Skeletal muscle tissue (tissue), 4 donors: ENCODE data around the gene DNAJB8. TPM values are rescaled to one million over a fixed set of nuclear protein-coding genes. Genes with fewer than 3 reads are reported as not detected.
A peak's percentile ranks its signal among the peaks of the same experiment; 100 is the strongest.

Experiments
- H3K27ac ChIP-seq: one replicate; pipeline ENCODE4 v1.7.0; 2013; ENCODE audit warnings: mild to moderate bottlenecking, low read depth, low read length, inconsistent platforms
- H3K27me3 ChIP-seq, 3 donors: one replicate each; pipeline ENCODE4 v1.7.0; 2013; ENCODE audit warnings: low read length in 3 of 3; ENCODE audit not compliant: control insufficient read depth in 3 of 3, insufficient read depth in 3 of 3
- H3K36me3 ChIP-seq, 3 donors: one replicate each; pipeline ENCODE4 v1.7.0; 2013; ENCODE audit warnings: low read length in 3 of 3; ENCODE audit not compliant: control insufficient read depth in 3 of 3, insufficient read depth in 3 of 3
- H3K4me1 ChIP-seq, 3 donors: one replicate each; pipeline ENCODE4 v1.7.0; 2013; ENCODE audit warnings: low read length in 3 of 3, mild to moderate bottlenecking in 3 of 3; ENCODE audit not compliant: control insufficient read depth in 3 of 3, insufficient read depth in 3 of 3
- H3K4me3 ChIP-seq, 3 donors: one replicate each; pipeline ENCODE4 v1.7.0; 2013; ENCODE audit warnings: low read length in 3 of 3
- H3K9ac ChIP-seq, 3 donors: one replicate each; pipeline ENCODE4 v1.7.0; 2013; ENCODE audit warnings: low read length in 3 of 3, mild to moderate bottlenecking in 3 of 3, moderate library complexity in 2 of 3, low read depth in 1 of 3
- H3K9me3 ChIP-seq, 3 donors: one replicate each; pipeline ENCODE4 v1.7.0; 2013; ENCODE audit warnings: low read length in 3 of 3; ENCODE audit not compliant: control insufficient read depth in 3 of 3
- total RNA-seq: library from RNA; depleted of rRNA; stranded (reverse); fragments of >200 nt; gene quantifications from one replicate; pipeline ENCODE4 v1.2.3, GENCODE V29; 2014
- donor health status: Osteomylitis.

Gene DNAJB8
- total RNA-seq, 1 donor from 2014 or later = not detected

DNA sequence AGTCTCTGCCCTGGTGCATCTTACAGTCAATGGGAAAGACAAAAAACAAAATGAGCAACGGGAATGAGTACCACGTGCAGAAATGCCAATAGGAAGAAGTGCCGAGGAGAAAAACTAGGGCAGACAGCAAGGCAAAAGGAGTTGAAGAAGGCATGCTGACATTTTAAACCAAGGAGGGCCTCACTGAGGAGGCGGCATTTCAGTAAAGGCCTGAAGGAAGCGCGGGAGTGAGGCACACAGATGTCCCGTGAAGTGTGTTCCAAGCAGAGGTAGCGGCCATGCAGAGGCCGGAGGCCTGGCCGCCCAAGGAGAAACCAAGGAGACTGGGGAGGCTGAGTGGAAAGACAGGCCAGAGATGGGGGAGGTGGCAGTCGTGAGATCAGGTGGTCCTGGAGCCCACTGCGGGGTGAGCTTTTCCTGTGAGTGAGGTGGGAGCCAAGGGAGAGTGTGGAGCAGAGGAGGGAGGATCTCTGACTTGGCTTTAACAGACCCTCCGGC lies 34.8 kb downstream of the DNAJB8 start:
- Histone ChIP-seq H3K9ac (no peak overlapping the region), H3K9me3 (no peaks in the 10 kb centered on the region), H3K4me1 (peaks cover 0 to 6% (median 3%) of the 10 kb centered on the region in 3 donors), H3K27me3 (peaks cover 48 to 54% (median 50%) of the 10 kb centered on the region in 3 donors), H3K27ac (no peak overlapping the region), H3K4me3 (no peak overlapping the region), H3K36me3 (no peaks in the 10 kb centered on the region)

DNA sequence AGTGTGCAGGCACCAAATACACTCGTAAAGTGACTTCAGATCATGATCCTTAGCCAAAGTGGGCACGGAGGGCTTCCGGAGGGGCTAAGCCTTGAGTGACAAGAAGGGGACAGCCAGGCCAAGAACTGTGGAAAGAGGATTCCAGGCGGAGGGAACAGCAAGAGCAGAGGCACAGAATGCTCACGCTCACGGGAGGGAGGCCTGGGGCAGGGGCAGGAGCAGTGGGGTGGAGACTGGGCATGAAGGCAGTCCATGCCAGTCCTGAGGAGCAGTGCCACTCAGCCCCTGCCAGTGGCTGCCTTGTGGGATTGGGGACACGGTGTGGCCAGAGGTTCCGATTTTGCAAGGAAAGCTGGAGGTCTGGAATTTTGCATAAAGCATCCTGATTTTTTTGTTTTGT lies 36.0 kb downstream of the DNAJB8 start:
- Histone ChIP-seq H3K9me3 (no peaks in the 10 kb centered on the region), H3K27me3 (peaks cover 42 to 54% (median 46%) of the 10 kb centered on the region in 3 donors), H3K36me3 (no peaks in the 10 kb centered on the region), H3K4me1 (peaks cover 7 to 12% (median 9%) of the 10 kb centered on the region in 3 donors), H3K9ac (no peak overlapping the region), H3K27ac (no peak overlapping the region), H3K4me3 (no peak overlapping the region)

GRCh38 chr3:128430301-128430700 lies 36.4 kb downstream of the DNAJB8 start:
- no peak overlapping the region for H3K27ac ChIP-seq
- H3K36me3 ChIP-seq = no peaks in the 10 kb centered on the region
- peaks cover 40 to 54% (median 43%) of the 10 kb centered on the region in 3 donors for H3K27me3 ChIP-seq
- peaks cover 9 to 15% (median 11%) of the 10 kb centered on the region in 3 donors for H3K4me1 ChIP-seq
- H3K4me3 ChIP-seq = no peak overlapping the region
- no peak overlapping the region for H3K9ac ChIP-seq
- H3K9me3 ChIP-seq = no peaks in the 10 kb centered on the region

GRCh38 chr3:128429751-128430150 lies 36.9 kb downstream of the DNAJB8 start:
- no peak overlapping the region for H3K27ac ChIP-seq
- peaks cover 40 to 50% (median 42%) of the 10 kb centered on the region in 3 donors for H3K27me3 ChIP-seq
- H3K9me3 ChIP-seq = no peaks in the 10 kb centered on the region
- peaks cover 9 to 15% (median 11%) of the 10 kb centered on the region in 3 donors for H3K4me1 ChIP-seq
- H3K9ac ChIP-seq = no peak overlapping the region
- H3K4me3 ChIP-seq = no peak overlapping the region
- H3K36me3 ChIP-seq = no peaks in the 10 kb centered on the region

DNA sequence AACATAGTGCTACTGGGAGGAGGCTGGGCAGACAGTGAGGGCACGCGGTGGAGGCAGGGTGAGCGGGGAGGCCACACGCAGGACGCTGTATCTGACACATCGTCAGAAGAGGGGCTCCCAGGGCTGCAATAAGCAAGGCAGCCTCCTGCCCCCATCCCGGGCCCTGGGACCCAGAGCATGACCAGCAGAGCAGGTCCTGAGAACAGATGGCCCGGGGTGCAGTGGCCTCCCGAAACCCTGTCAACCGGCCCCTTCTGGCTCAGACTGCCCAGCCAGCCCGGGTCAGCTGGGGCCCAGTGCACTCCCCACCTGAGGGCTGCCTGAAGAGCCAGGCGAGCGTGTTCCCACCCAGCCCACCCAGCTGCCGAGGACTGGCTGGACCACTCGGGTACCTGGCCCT lies 37.4 kb downstream of the DNAJB8 start:
- Histone ChIP-seq H3K27ac (no peak overlapping the region), H3K4me3 (no peak overlapping the region), H3K36me3 (no peaks in the 10 kb centered on the region), H3K9me3 (no peaks in the 10 kb centered on the region), H3K9ac (no peak overlapping the region), H3K27me3 (peaks cover 40 to 48% (median 42%) of the 10 kb centered on the region in 3 donors), H3K4me1 (peaks cover 9 to 15% (median 11%) of the 10 kb centered on the region in 3 donors)

DNA sequence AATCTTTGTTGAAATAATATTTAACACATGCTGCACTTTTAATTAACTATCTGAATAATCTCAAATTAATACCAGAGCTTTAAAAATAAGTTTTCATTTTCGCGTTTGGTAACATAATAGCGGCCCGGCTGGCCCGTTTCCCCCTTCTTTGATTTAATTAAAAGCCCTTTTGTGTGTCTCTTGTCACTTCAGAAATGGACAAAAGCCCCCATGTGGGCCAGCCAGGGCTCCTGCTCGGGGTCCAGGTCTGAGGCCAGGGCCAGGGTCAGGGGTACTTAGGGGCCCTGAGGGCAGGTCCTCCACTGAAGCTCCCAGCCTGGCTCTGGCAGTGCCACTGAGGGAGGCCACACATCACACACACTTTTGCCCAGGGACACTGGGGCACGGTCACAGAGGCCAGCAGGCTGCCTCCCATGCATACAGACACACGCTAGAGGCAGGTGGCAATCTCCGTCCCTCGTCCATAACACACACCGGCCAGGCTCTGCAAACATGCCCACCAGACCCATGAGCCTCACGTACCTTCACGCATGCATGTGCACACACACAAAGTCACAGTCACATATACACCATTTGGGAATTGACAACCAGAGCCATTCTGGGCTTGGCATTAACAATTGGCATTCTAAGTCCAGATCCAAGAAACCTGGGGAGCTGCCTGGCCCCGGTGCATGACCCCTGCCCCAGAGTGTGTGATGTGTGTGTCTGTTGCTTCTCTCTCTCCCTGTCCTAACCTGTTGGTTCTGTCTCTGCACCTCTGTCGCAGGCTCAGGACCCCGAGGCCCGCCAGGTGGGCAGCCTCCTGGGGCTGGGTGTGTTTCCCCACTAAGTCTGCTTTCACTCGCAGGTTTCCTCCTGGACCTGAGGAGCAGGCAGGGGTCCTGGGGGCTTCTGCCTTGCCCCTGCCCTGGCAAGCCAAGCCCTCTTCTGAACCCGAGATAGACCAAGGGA lies 38.5 kb downstream of the DNAJB8 start:
- Histone ChIP-seq H3K27me3 (peaks cover 30 to 40% (median 32%) of the 10 kb centered on the region in 3 donors), H3K36me3 (no peaks in the 10 kb centered on the region), H3K4me1 (peaks cover 9 to 13% (median 11%) of the 10 kb centered on the region in 3 donors), H3K9me3 (no peaks in the 10 kb centered on the region), H3K4me3 (no peak overlapping the region), H3K27ac (no peak overlapping the region), H3K9ac (no peak overlapping the region)

DNA sequence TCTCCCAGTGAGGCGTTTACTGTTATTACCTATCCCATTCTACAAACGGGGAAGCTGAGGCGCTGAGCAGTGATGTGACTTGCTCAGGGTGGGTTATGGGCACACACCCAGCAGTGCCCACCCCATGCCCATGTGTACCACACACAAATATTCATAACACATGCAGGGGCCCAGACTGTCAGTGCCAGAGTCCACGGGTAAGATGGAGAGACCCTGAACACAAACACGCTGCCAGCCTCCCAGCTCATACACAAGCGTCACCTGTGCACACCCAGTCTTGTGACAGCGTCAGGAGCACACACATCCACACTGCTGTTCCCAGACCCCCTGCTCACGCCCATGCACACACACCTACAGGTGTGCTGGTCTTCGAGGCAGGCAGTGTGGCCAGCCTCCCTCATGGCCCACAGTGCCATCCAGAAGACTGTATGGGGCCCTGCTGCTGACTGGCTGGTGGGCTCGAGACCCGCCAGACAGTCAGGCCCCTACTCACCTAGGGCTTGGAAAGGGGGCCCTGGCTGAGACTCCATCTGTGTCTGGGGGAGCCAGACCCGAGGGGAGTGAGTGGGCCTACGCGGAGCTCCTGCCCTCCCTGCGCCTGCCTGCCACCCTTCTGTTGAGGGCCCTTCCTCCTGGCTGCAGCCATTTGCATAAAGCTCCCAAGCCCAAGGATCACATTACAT lies 39.4 kb downstream of the DNAJB8 start:
- Histone ChIP-seq H3K9ac (no peak overlapping the region), H3K4me1 (peaks cover 6 to 11% (median 9%) of the 10 kb centered on the region in 3 donors), H3K27ac (no peak overlapping the region), H3K9me3 (no peaks in the 10 kb centered on the region), H3K36me3 (no peaks in the 10 kb centered on the region), H3K4me3 (no peak overlapping the region), H3K27me3 (peaks cover 24 to 36% (median 27%) of the 10 kb centered on the region in 3 donors)

DNA sequence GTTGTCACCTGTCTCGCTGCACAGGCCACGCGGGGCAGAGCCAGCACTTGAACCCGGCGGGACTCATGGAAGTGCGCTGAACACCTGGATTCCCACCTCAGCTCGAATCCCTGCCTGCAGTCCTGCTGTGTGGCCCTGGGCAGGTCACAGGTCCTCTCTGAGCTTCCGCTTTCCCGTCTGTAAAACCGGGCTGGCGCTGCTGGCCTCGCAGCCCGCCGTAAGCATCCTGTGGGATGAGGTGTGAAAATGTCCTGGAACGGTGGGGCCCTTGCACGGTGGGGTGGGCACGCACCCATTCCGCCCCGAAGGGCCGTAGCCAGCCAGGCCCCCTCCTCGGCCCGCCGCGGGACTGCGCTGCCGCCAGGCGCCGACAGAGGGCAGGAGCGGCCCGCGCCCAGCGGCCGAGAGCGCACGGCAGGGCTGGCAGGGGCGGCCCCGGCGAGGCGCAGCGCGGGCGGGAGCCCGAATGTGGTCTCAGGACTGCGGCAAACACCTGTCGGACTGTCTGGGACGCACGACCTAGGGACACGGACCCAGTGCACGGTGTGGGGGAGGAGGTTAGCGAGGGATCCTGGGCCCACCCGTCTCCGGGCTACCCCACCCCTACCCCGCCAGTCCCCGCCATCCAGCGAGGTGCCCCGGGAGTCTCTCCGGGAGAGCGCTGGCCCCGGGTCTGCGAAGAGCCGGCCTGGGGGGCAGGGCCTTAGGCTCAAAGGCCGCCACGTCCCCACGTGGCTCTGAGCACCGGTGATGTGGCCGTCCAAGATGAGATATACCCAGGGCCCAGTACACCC lies 40.4 kb downstream of the DNAJB8 start:
- Histone ChIP-seq H3K27me3 (peaks cover 14 to 26% (median 18%) of the 10 kb centered on the region in 3 donors), H3K9ac (peak overlapping the region in 1 of 3 donors; percentile 60)

DNA sequence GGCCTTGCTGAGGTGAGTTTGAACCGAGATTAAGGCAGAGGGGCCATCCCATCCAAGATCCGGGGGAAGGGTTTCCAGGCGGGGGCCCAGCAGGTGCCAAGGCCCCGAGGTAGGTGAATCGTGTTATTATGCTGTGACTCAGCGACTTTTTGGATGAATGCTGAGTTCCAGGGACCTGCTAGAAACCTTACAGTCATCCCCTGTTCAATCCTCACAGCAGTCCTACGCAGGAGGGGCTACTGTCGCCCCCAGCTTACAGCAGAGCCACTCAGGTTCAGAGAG lies 40.9 kb downstream of the DNAJB8 start:
- Histone ChIP-seq H3K4me3 (no peak overlapping the region), H3K27ac (no peak overlapping the region), H3K9ac (peak overlapping the region in 1 of 3 donors; percentile 60), H3K4me1 (peaks cover 6 to 11% (median 8%) of the 10 kb centered on the region in 3 donors), H3K36me3 (no peaks in the 10 kb centered on the region), H3K9me3 (no peaks in the 10 kb centered on the region), H3K27me3 (peaks cover 13 to 21% (median 15%) of the 10 kb centered on the region in 3 donors)

More for the DNA sequence above, 40.4 kb downstream of the DNAJB8 start:
- Histone ChIP-seq H3K4me1 (peaks cover 6 to 11% (median 8%) of the 10 kb centered on the region in 3 donors), H3K9me3 (no peaks in the 10 kb centered on the region), H3K4me3 (peak overlapping the region in 1 of 3 donors; percentile 49), H3K27ac (no peak overlapping the region), H3K36me3 (no peaks in the 10 kb centered on the region)
